Skin epidermis (tissue), 12 donors: Measurements from ENCODE around the gene TOM1L2.
"Not testable (repeated sequence)": the region's sequence is repeated elsewhere in the genome, so short reads cannot be mapped to it uniquely, and the experiment has no call there.

Experiments
- H3K27ac ChIP-seq, 21 experiments: fragments of 200-600 bp; sonication (generic) in 11 of 21; one replicate each; pipeline ENCODE4 v1.5.0; 2020; ENCODE audit warnings: mild to moderate bottlenecking in 3 of 21, inconsistent platforms in 2 of 21, moderate library complexity in 2 of 21
- H3K4me3 ChIP-seq, 7 experiments: fragments of 200-600 bp; sonication (generic) in 2 of 7; one replicate each; pipeline ENCODE4 v1.5.0; 2020; ENCODE audit warnings: inconsistent platforms in 2 of 7, mild to moderate bottlenecking in 2 of 7, moderate library complexity in 1 of 7

Gene TOM1L2

DNA sequence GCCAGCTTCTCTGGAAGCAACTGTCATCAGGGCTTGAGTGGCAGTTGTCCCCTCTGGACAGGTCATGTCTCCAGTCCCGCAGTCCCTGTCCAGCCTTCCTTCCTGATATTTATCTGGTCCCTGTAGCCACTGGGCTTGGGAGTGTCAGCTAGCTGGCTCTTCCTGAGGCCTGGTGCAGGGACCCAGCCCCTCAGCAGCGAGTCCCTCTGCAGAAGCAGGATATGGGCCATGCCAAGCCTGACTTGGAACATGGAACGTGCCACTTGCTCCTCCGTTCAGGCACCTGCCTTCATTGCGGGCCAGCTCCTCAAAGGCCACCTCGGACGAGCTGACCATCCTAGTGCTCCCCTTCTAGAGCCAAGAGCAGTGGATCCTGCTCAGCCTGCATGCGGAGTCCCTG, 26.7 kb upstream of the TOM1L2 start:
- Histone ChIP-seq H3K27ac (no peak overlapping the region), H3K4me3 (no peak overlapping the region)

DNA sequence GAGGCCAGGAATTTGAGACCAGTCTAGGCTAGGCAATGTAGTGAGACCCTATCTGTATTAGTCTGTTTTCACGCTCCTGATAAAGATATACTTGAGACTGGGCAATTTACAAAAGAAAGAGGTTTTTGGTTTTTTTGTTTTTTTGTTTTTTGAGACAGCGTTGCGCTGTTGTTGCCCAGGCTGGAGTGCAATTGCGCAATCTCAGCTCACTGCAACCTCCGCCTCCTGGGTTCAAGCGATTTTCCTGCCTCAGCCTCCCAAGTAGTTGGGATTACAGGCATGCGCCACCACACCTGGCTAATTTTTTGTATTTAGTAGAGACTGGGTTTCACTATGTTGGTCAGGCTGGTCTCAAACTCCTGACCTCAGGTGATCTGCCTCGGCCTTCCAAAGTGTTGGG, 23.7 kb upstream of the TOM1L2 start:
- not testable (repeated sequence) for H3K27ac ChIP-seq, H3K4me3 ChIP-seq

DNA sequence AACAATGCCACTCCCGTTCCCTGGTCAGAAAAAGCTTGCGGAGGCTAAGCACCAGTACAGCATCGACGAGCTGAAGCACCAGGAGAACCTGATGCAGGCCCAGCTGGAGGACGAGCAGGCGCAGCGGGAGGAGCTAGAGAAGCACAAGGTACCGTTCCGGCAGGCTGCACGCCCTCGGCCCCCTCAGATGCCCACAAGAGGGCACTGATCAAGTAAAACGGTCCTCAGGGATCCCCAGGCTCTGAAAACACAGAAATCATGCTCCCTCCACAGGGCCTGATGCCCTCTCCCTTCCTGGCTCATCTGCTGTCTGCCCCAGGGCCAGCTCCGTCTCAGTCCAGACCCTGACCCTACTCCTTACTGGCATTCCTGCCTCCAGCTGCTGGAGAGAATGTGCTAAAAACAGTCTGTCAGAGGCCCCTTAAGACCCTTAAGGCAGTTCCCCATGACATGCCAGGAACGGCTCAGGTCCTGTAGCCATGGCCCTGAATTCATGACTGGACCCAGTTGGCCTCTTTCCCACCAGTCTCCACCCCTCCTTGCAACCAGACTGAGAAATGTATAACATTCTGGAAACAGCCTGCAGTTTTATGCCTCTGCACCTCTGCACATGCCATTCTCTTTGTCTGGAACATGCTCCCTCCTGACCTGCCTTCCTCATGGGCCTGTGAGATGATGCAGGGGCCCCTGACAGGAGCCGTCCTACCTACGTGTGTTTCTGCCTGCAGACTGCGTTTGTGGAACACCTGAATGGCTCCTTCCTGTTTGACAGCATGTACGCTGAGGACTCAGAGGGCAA, 22.3 kb upstream of the TOM1L2 start:
- Histone ChIP-seq H3K27ac (peak overlapping the region in 1 of 21 experiments; percentile 0), H3K4me3 (no peak overlapping the region)

DNA sequence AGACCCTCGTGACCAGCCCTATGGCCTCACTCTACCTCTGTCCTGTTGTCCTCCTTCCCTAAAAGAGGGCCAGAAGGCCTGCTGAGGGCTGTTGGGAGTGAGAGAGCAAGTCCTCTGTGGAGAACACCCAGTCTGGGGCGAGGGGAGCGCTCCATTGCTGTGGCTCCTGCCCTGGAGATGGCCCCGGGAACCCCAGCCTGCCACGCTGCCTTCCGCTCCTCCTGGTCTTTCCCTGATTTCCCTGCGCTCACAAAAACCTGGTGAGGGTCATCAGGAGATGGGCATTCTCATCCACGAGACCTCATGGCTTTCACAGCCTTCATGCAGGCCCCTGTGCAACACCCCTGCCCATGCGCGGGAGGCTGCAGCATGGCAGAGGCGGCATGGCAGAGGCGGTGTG, 21.7 kb upstream of the TOM1L2 start:
- Histone ChIP-seq H3K27ac (no peak overlapping the region), H3K4me3 (no peak overlapping the region)

DNA sequence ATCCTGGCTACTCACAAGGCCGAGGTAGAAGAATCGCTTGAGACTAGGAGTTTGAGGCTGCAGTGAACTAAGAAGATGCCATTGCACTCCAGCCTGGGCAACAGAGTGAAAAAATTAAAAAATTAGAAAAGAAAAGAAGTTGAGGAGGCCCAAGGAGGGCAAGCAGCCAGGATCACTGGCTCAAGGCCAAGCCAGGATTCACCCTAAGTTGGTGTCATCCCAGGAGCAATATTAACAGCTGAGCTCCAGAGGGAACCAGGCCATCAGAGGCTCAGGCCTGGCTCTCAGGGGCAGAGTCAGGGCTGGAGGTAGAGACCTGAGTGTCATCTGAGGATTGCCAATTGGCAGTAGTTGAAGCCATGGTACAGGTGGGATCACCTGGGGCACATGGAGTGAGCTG, 21.2 kb upstream of the TOM1L2 start:
- Histone ChIP-seq H3K27ac (no peak overlapping the region), H3K4me3 (no peak overlapping the region)

DNA sequence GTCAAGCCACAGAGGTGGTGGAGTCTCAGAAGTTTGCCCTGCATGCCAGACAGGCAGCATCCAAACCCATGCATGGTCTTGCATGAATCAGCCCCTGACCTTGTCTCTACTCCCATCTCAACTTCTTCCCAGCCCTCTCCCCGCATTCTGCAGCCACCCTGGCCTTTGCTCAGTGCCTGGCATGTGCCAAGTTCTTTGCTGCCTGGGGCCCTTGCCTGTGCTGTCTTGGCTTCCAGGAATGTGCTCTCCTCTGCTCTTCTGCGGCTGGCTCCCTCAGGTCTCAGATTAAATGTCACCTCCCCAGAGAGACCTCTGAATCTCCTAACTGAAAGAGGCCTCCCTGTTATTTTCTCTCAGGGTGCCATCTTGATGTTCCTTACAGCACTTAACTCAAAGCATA, 18.1 kb upstream of the TOM1L2 start:
- H3K27ac ChIP-seq, result peak overlapping the region in 8 of 21 experiments; percentile 4 to 72 (median 44)

DNA sequence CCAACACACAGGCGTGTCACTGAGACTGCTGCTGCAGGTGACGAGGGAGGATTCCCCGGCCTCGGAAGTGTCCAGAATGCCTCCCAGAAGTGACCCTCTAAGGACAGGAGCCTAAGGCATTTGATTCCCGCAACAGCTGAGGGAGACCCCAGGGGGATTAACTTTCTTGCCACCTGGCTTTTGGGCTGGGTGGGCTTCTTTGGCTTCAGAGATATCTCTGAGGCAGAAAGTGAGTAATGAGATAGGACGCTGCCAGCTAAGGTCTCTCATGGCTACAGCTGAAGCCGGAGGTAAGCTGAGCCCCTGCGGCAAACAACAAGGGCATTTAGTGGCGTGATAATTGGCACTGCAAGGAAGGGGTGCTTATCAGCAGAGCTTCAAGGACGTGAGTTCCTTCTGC, 17.4 kb upstream of the TOM1L2 start:
- no peak overlapping the region for H3K4me3 ChIP-seq
- no peak overlapping the region for H3K27ac ChIP-seq

More for the DNA sequence above, 18.1 kb upstream of the TOM1L2 start:
- no peak overlapping the region for H3K4me3 ChIP-seq

DNA sequence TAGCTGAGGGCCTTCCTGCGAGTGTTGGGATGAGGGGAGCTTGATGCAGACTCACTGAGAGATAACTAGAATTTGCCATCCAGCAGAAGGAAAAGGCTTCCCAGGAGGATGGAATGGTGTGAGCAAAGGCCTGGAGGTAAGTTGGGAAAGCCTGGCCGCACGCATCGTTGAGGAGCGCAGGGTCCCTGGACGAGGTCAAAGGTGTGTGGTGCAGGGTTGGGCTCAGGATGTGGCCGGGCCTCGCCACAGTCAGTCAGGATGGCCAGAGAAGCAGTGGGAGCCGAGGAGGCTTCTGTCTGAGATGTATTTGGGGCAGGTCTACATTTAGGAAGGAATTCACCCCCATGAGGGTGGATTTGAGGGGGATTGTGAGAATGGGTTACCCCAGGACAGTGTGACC, 16.9 kb upstream of the TOM1L2 start:
- H3K27ac ChIP-seq, result no peak overlapping the region

DNA sequence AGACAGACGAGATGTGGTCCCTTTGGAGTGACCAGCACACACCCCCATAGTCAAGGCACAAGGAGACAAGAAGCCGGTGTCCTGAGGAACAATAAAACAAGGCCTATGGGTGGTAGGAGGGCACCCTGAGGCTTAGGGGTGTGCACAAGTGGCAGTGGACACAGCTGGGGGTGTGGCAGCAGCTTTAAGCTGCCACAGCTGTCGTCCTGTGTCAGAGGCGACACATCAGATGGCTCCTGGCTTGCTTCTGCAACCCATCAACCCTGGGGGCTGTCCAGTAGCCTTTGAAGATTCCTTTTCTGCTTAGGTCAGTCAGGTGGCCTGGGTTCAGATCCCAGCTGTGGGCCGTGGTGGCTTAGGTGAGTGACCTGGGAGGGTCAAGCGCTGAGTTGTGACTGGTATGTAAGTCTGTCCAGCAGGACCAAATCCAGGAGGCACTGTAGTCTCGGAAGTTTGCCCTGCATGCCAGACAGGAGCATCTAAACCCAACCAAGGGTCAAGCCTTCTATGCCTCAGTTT, 16.3 kb upstream of the TOM1L2 start:
- no peak overlapping the region for H3K27ac ChIP-seq
- H3K4me3 ChIP-seq, result no peak overlapping the region

More for the DNA sequence above, 16.9 kb upstream of the TOM1L2 start:
- no peak overlapping the region for H3K4me3 ChIP-seq

DNA sequence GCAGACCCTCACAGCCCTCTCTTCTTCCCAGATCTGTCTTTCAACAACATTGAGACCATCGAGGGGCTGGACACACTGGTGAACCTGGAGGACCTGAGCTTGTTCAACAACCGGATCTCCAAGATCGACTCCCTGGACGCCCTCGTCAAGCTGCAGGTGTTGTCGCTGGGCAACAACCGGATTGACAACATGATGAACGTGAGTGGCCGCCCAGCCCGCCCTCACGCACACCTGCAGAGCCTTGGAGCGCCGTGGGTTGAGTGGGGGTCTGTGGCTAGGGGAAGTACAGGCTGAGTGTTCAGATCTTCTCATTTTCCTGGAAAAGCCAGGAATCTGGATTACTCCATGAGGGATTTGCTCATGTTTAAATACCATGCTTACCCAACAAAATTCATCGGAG, 15.7 kb upstream of the TOM1L2 start:
- H3K27ac ChIP-seq, result no peak overlapping the region
- H3K4me3 ChIP-seq, result no peak overlapping the region

DNA sequence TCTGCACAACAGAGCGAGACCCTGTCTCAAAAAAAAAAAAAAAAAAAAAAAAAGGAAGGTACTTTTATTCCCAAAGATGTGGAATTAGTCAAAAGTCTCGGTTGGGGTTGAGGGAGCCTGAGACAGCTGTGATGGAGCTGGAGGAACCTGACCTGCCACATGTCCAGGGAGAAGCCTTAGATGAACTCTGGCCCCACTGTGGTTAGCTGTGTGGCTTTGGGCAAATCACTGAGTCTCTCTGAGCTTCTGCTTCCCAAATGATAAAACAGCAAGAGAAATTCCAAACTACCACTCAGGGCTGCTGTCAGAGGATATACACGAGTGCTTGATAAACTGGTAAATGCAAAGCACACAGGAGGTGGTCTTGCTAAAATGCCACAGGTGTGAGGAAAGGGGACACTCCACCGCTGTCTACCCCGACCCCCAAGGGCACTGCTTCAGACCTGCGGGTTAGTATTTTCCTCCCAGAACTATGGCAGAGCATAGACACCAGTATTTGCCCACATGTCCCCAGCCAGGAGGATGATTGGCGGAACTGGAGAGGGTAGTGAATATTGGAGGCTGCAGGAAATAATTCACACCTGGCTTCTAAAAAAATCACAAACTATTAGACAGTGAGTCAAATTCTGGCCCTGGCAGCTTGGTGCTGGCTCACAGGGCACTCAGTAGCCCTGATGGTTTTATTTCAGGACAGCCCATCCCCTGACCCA, 15.1 kb upstream of the TOM1L2 start:
- peak overlapping the region in 1 of 21 experiments; percentile 8 for H3K27ac ChIP-seq
- H3K4me3 ChIP-seq, result no peak overlapping the region

DNA sequence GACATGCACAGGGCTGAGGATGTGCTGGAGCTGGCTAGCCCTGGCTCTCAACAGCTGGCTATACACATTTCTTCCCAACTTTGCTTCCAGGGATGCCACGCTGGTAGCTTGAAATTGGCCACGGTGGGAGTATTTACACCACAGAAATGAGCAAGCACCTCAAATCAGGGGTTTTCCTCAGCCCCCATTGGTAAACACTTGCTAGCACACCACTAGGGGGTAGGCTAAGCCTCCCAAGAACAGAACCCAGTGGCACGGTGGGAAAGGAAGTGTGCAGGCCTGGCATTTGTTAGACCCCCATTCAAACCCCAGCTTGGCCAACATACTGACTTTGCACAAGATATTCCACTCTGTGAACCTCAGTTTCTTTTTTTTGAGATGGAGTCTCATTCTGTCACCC, 13.4 kb upstream of the TOM1L2 start:
- no peak overlapping the region for H3K4me3 ChIP-seq
- no peak overlapping the region for H3K27ac ChIP-seq

DNA sequence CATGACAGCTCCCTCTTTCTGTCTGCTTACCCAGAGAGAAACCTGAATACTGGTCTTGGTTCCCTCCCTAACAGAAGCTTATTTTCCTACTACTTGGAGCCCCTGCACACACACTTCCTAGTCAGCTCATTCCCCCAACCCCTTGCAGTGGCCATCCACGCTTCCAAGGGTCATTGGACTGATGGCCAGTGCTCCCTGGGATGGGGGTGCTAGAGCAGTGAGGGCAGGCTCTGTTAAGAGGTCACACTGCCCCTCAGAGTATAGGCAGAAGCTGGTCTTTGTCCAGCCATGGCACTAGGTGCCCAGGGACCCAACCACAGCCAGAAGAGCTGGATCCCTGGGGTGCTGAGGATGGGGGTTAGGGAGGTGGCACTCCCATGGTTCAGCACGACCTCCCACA, 13.0 kb upstream of the TOM1L2 start:
- H3K27ac ChIP-seq, result no peak overlapping the region
- H3K4me3 ChIP-seq, result no peak overlapping the region

DNA sequence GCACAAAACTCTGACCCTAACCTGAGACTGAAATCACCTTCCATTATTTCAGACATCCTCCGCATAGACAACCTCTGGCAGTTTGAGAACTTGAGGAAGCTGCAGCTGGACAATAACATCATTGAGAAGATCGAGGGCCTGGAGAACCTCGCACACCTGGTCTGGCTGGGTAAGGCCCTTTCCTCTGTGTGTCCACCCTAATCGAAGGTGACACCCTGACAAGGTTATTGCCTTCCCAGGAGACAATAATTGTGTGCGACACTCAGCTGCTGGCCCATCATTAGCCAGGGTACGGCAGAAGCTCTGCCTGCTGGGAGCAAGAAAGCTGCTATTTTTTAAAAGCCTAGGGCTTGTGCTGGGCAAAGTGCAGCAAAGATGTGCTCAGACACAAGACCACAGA, 11.6 kb upstream of the TOM1L2 start:
- Histone ChIP-seq H3K27ac (peak overlapping the region in 3 of 21 experiments; percentile 16 to 73 (median 49)), H3K4me3 (no peak overlapping the region)

DNA sequence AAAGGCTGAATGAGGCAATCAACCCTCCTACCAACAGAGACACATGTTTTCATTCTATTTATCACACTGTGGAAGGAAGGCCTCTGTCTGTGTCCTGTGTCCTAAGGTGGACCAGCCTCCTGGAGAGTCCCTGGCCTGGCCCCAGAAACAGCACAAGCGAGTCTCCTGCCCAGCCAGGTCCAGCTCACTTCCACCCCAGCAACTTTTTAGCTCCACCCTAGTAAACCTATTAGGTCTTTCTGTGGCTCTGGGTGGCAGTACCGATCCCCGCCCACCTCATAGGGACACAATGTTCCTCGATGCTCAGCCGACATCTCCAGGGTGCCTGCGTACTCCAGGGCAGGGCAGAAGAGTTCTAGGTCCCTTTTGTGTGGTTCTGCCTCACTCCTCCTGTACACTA, 11.2 kb upstream of the TOM1L2 start:
- Histone ChIP-seq H3K27ac (peak overlapping the region in 6 of 21 experiments; percentile 16 to 73 (median 45)), H3K4me3 (no peak overlapping the region)

DNA sequence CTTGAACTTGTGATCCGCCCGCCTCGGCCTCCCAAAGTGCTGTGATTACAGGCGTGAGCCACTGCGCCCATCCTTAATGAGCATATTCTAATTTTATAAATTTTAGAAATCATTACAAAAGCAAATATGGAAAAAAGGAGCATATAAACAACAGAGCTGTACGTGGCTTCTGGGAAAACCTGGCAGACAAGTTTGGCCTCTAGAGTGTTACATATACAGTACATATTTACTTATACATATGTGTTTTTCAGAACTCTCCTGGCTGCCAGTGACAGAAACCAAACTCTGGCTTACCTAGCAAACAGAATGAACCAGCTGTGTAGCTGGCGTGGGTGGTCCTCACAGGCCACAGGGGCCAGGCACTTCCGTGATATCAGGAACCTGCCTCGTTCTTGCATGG, 10.6 kb upstream of the TOM1L2 start:
- peak overlapping the region in 6 of 21 experiments; percentile 16 to 73 (median 45) for H3K27ac ChIP-seq
- H3K4me3 ChIP-seq, result no peak overlapping the region

DNA sequence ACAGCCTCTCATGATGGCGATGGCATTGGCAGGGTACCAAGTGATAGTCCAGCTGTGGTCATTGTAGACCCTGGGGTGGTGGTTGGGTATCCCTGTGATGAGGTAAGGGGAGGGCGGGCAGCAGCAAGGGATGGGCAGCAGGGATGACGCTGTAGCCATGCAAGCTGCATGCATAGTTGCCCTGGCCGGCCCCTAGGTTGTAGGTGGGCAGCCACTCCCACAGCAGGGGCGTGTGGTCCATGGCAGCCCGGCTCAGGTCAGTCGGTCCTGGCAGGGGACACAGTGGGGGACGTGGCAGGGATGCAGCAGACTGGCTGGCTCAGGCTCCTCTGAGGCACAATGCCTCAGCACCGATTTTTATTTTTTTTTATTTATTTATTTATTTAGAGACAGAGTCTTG, 9.1 kb upstream of the TOM1L2 start:
- Histone ChIP-seq H3K27ac (no peak overlapping the region), H3K4me3 (no peak overlapping the region)

DNA sequence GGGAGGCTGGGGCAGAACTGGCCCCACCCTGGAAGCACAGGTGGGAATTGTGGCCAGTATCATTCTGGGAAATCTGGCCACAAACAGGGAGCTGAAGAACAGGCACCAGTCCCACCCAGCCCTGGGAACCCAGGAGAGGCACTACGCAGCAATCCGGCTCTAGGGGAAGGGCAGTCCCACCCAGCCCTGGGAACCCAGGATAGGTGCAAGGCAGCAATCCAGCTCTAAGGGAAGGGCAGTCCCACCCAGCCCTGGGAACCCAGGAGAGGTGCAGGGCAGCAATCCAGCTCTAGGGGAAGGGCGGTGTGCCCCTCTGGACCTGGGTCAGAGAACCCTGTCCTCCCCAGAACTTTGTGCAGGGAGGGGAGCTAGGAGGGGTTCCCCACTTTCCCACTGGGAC, 7.6 kb upstream of the TOM1L2 start:
- peak overlapping the region in 6 of 21 experiments; percentile 17 to 73 (median 43) for H3K27ac ChIP-seq

DNA sequence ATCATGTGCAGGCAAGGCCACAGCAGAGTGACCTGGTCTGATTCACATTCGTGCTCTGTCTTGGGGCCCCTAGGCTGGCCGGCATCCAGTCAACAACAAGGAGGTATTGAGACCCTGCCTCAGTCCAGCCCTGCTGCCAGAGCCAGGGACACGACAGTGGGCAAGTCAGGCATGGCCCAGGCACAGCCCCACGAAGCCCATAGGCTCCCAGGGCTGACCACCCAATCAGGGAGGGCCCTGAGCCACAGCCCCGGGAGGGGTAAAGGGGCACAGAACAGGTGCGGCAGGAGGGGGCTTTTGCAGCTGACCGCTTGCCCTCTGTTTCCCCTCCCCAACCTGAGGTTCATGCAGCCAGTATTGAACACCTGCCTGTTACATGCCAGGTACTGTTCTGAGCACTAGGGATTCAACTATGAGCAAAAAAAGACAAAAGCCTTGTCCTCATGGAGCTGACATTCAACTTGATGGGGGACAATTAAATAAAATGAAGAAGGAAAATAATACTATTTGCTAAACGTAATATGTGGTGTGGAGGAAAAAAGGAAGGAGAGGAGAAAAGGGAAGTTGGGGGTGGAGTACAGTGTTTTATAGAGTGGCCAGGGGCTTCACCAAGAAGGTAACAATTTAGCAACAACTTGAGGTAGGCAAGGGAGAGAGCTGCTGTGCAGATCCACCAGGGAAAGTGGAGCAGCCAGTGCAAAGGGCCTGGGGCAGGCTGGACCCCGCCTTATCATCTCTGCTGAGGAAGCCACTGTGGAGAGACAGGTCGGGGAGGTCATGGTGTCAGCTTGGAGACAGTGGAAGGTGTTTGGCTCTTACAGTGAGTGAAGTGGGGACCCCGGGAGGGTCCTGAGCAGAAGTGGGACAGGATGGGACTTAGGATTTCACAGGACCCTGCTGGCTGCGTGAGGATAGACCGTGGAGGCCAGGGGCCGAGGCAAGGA, 6.6 kb upstream of the TOM1L2 start:
- Histone ChIP-seq H3K4me3 (no peak overlapping the region), H3K27ac (peak overlapping the region in 5 of 21 experiments; percentile 17 to 73 (median 48))

More for the DNA sequence above, 7.6 kb upstream of the TOM1L2 start:
- no peak overlapping the region for H3K4me3 ChIP-seq
